HG03045 (cell line): ENCODE data around the gene KRTAP5-5.
"Not testable (repeated sequence)": the region's sequence is repeated elsewhere in the genome, so short reads cannot be mapped to it uniquely, and the experiment has no call there.

Source experiments
- ATAC-seq: cut with Tn5 transposase; IDR thresholded peaks from one replicate; pipeline ENCODE4 v1.9.1; 2021; ENCODE audit warnings: mild to moderate bottlenecking, moderate library complexity; ENCODE audit not compliant: unreplicated experiment

KRTAP5-5 gene, protein sequence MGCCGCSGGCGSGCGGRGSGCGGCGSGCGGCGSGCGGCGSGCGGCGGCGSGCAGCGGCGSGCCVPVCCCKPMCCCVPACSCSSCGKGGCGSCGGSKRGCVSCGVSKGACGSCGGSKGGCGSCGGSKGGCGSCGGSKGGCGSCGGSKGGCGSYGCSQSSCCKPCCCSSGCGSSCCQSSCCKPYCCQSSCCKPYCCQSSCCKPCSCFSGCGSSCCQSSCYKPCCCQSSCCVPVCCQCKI

GRCh38 chr11:1629326-1630185 lies at the start of gene KRTAP5-5:
KRTAP5-5 (plus strand) TSS chr11:1629775; CDS start chr11:1629841, 66 bp downstream.
- no peak for ATAC-seq

DNA sequence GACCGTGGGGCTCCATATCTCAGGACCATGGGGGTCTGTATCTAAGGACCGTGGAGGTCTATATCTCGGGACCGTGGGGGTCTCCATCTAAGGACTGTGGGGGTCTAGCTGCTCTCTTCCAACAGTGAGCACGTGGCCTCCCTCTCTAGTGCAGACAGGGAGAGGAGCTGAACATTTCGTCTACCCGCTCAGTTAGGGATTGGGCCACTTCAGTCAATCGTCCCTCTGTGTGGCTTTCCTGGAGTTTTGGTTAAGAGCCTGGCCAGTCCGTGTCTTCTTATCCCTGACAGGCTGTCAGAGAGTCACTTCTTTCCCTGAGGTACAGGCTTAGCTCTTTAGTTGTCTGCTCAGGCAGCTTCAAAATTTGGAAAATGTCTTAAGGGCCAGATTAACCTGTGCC lies 47.6 kb upstream of the KRTAP5-5 start:
- no peak for ATAC-seq

DNA sequence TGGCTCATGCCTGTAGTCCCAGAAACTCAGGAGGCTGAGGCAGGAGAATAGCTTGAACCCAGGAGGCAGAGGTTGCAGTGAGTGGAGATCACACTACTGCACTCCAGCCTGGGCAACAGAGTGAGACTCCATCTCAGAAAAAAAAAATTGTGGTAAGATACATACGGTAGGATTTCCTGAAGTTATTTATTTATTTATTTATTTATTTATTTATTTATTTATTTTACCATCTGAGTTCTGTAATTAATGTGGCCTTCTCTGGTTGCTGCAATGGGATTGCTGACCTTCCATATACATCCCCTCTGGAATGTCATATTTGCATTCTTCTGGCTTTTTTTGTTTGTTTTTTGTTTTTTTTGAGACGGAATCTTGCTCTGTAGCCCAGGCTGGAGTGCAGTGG lies 46.7 kb upstream of the KRTAP5-5 start:
- not testable (repeated sequence) for ATAC-seq

GRCh38 chr11:1584661-1585370 lies 44.8 kb upstream of the KRTAP5-5 start, which contains the start of gene KRTAP5-1:
KRTAP5-1 (minus strand) TSS chr11:1585283; CDS start chr11:1585249, 34 bp downstream.
- ATAC-seq, result not testable (repeated sequence)

- ATAC-seq, result no peak
These were observed 42.9 kb upstream of the KRTAP5-5 start for GRCh38 chr11:1586699-1587098.

DNA sequence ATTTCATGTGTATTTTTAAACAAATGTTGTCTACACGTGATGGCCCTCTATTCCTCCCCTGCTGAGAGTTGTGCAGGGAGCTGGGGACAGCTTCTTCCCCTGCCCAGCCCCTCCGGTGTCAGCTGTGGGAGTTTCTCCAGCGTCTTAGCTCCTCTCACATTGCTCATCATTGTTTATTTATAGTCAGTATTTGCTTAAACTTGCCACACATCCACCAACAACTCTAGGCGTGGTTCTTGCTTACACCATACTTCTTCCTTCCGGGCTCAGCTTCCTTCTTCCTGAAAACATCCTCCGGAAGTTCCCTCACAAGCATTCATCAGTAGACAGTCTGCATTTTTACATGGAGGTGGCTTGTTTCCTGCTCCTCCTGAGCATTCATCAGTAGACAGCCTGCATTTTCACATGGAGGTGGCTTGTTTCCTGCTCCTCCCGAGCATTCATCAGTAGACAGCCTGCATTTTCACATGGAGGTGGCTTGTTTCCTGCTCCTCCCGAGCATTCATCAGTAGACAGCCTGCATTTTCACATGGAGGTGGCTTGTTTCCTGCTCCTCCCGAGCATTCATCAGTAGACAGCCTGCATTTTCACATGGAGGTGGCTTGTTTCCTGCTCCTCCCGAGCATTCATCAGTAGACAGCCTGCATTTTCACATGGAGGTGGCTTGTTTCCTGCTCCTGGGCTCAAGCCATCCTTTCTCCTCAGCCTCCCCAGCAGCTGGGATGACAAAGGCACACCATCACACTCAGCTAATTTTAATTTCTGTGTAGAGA lies 40.2 kb upstream of the KRTAP5-5 start:
- ATAC-seq, result not testable (repeated sequence)

GRCh38 chr11:1589996-1590395 lies 39.6 kb upstream of the KRTAP5-5 start:
- ATAC-seq, result no peak

GRCh38 chr11:1592628-1593027 lies 36.9 kb upstream of the KRTAP5-5 start:
- ATAC-seq, result no peak

DNA sequence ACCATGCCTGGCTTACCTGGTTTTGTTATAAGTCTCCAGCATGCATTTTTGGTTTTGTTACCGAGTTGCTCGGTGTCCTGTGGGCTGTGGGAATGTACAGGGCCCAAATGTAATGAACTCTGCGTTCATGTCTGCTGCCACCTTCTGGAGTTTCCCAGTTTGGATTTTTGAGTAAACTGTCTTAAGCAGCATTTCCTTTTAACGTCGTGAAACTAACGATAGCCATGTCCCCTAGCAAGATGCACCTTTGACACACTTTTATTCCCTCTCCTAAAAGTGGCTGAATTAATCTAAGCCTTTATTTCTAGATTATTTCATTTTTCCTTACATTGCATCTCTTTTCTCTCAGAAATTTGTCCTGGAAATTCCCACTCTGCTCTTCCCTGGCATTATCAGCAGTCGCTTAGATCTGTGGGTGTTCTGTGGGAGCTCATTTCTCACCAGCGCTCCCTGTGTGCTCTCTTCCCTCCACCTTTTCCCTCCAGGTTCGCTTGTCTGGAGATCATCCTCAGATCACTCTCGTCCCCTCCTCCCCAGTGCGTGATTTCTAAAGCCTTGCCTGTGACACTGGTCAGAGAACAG lies 33.5 kb upstream of the KRTAP5-5 start:
- ATAC-seq, result not testable (repeated sequence)

DNA sequence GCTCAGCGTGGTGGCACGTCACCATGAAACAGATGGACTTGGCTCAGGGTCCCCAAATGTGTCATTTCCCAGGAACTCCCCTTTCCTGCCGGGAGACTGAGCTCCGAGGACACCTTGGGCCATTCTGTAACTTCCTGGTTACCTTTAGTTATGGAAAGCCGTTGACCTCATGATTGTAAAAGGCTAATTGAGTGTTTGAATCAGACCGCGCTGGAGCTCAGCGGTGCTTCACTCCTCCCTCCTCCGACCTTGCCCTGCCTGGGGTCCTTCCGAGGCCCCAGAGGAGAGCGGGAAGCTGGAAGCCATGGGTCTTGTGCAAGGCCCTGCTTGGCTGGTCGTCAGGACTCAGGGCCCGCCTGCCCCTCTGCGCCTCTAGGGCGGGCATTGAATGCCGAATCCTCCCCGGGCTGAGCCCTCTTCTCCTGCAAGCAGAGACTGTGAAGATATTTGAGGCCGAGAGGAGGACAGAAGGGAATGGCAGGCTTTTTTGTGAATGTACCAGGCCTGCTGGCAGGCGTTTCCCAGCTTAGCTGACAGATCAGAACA lies 32.9 kb upstream of the KRTAP5-5 start:
- not testable (repeated sequence) for ATAC-seq

DNA sequence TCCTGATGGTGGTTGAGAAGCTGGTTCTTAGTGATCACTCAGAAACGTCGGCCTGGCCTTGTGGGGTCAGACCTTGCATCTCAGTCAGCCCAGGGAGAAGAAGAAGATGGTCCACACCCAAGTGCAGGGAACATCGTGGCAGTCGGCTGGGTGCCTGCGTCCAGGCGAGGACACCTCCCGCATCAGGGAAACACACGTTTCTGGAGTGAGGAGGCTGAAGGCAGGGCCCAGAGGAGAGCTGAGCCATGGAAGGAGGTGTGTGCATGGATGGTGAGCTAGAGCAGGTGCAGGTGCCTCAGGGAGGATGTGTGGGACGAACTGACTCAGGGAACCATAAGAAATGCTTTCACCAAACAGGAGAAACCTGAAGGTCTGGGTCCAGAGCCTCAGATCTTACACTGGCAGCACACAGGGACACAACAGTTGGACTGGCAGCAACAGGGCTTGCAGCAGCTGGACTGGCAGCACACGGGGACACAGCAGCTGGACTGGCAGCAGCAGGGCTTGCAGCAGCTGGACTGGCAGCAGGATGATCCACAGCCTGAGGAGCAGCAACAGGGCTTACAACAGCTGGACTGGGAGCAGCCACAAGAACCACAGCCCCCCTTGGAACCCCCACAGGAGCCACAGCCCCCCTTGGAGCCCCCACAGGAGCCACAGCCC lies 32.1 kb upstream of the KRTAP5-5 start:
- ATAC-seq, result no peak

GRCh38 chr11:1597994-1598380 lies 31.6 kb upstream of the KRTAP5-5 start, which contains the start of gene KRTAP5-2:
KRTAP5-2 (minus strand) TSS chr11:1598294; CDS start chr11:1598250, 44 bp downstream.
- no peak for ATAC-seq

- ATAC-seq, result not testable (repeated sequence)
These were observed 31.2 kb upstream of the KRTAP5-5 start for GRCh38 chr11:1598406-1598805.

DNA sequence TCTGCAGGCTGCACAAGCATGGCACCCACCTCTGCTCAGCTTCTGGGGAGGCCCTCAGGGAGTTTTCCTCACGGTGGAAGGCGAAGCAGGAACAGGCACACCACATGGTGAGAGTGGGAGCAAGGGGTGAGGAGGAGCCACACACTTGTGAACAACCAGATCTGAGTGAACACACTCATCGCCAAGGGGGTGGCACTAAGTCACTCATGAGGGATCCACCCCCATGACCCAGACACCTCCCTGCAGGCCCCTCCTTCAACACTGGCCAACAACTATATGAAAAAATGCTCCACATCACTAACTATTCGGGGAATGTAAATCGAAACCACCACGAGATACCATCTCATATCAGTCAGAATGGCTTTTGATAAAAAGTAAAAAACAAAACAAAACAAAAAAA lies 30.8 kb upstream of the KRTAP5-5 start:
- no peak for ATAC-seq

DNA sequence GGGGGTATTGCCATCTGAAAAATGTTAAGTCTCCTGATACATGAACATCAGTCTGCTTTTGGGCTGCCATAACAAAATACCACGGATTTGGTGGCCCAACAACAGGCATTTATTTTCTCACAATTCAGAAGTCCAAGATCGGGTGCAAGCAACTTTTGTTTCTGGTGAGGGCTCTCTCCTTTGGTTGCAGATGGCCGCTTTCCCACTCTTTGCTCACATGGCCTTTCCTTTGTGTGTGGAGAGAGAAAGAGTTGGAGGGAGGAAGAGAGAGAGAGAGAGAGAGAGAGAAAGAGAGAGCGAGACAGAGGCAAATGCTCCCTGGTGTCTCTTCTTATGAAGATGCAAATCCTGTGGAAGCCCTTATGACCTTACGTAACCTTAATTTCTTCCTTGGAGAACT lies 28.9 kb upstream of the KRTAP5-5 start:
- ATAC-seq, result no peak

DNA sequence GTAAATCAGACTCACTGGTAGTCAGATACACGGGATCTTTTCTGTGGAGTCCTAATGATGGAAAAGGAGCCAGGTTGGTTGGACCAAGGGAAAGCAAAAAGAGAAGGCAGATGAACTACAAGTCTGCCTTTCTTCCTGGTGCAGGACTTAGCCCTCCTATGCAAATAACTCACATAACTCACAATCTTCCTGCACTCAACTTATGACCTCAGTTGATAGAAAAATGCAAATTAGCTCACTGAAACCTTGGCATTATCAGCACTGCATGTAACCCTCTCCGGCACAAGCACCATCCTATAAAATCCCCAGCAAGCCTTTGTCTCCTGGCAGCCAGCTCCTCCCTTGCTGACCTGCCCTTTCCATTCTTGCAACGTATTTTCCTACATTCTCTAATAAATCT lies 27.9 kb upstream of the KRTAP5-5 start:
- not testable (repeated sequence) for ATAC-seq

- no peak for ATAC-seq
These were observed 25.9 kb upstream of the KRTAP5-5 start for GRCh38 chr11:1603629-1604028.

- no peak for ATAC-seq
These were observed 25.4 kb upstream of the KRTAP5-5 start for GRCh38 chr11:1604181-1604580.

DNA sequence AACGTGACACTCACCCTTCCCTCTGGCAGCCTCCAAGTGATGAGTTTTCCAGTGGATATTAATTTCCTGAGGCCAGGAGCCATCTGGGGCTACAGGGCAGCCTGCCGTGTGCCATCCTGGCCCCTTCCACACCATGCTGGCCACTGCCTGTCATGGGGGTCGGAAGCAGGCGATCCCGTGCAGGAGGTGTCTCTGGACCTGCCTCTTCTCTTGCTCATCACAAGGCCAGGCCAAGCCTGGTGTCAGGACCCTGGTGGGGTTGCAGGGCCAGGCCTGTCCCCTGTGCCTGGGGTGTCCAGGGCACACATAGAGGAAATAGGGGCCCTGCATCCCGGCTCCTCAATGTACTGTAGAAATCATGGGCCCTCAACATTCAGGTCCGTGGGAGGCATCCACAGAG lies 24.9 kb upstream of the KRTAP5-5 start:
- ATAC-seq, result no peak
